Ascending aorta (tissue), 2 donors: ENCODE results near the gene FNDC11. TPM values are rescaled to one million over a fixed set of nuclear protein-coding genes. Genes with fewer than 3 reads are reported as not detected.

Source experiments
- DNase-seq, 2 donors: peaks; one replicate each; pipeline ENCODE4 v3.0.0-alpha.2; 2019; ENCODE audit warnings: low spot score in 2 of 2
- H3K27ac ChIP-seq, 2 donors: fragments of 200-600 bp; sonication (generic); one replicate each; pipeline ENCODE4 v1.5.1; 2016 to 2017; ENCODE audit warnings: mild to moderate bottlenecking in 1 of 2
- H3K27me3 ChIP-seq: fragments of 200-600 bp; sonication (generic); one replicate; pipeline ENCODE4 v1.5.1; 2017
- H3K36me3 ChIP-seq, 2 donors: fragments of 200-600 bp; sonication (generic); one replicate each; pipeline ENCODE4 v1.5.1; 2016
- H3K4me1 ChIP-seq, 2 donors: fragments of 200-600 bp; sonication (generic); one replicate each; pipeline ENCODE4 v1.5.1; 2016 to 2017; ENCODE audit warnings: mild to moderate bottlenecking in 1 of 2
- H3K4me3 ChIP-seq, 2 donors: fragments of 200-600 bp; sonication (generic); one replicate each; pipeline ENCODE4 v1.5.1; 2016 to 2017; ENCODE audit warnings: mild to moderate bottlenecking in 1 of 2
- H3K9me3 ChIP-seq, 2 donors: fragments of 200-600 bp; sonication (generic); one replicate each; pipeline ENCODE4 v1.5.1; 2016
- intact Hi-C: fragments of 100-400 bp; cut with DNase I; formaldehyde crosslinking; loops from one replicate; pipeline ENCODE4 v1.15.1; 2023
- total RNA-seq: library from RNA; depleted of rRNA; stranded (reverse); fragments of >200 nt; gene quantifications from one replicate; pipeline ENCODE4 v1.1.0, GENCODE V29; 2016
- TF ChIP-seq, protein P1 (sequence below), 3 experiments: fragments of 200-600 bp in 2 of 3; fragments of 450-650 bp in 1 of 3; sonication (generic) in 2 of 3; IDR thresholded peaks; one replicate each; pipeline ENCODE4 v1.5.1; 2016 to 2019; ENCODE audit warnings: antibody characterized with exemption in 3 of 3, mild to moderate bottlenecking in 1 of 3, moderate library complexity in 1 of 3

Gene FNDC11
- total RNA-seq, 1 donor from 2014 or later: not detected

GRCh38 chr20:63544958-63545516 lies 8.9 kb upstream of the FNDC11 start:
- DNase-seq: no peak
- Histone ChIP-seq H3K27me3 (no peaks in the 10 kb centered on the region), H3K27ac (no peak overlapping the region), H3K4me3 (no peak overlapping the region), H3K36me3 (no peaks in the 10 kb centered on the region), H3K4me1 (no peaks in the 10 kb centered on the region), H3K9me3 (no peaks in the 10 kb centered on the region)
- TF ChIP-seq, protein P1, sequence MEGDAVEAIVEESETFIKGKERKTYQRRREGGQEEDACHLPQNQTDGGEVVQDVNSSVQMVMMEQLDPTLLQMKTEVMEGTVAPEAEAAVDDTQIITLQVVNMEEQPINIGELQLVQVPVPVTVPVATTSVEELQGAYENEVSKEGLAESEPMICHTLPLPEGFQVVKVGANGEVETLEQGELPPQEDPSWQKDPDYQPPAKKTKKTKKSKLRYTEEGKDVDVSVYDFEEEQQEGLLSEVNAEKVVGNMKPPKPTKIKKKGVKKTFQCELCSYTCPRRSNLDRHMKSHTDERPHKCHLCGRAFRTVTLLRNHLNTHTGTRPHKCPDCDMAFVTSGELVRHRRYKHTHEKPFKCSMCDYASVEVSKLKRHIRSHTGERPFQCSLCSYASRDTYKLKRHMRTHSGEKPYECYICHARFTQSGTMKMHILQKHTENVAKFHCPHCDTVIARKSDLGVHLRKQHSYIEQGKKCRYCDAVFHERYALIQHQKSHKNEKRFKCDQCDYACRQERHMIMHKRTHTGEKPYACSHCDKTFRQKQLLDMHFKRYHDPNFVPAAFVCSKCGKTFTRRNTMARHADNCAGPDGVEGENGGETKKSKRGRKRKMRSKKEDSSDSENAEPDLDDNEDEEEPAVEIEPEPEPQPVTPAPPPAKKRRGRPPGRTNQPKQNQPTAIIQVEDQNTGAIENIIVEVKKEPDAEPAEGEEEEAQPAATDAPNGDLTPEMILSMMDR (IDR thresholded peaks at IDR 0.05): no peak
- intact Hi-C loops: no loop called here

GRCh38 chr20:63545814-63546213 lies 8.1 kb upstream of the FNDC11 start:
- intact Hi-C loops: no loop called here

GRCh38 chr20:63546256-63546955 lies 7.6 kb upstream of the FNDC11 start:
- intact Hi-C loops: no loop called here
- no peak overlapping the region for H3K27ac ChIP-seq
- no peaks in the 10 kb centered on the region for H3K36me3 ChIP-seq
- H3K27me3 ChIP-seq: no peaks in the 10 kb centered on the region
- DNase-seq: no peak
- TF ChIP-seq, protein P1 (IDR thresholded peaks at IDR 0.05): no peak
- no peaks in the 10 kb centered on the region for H3K9me3 ChIP-seq
- no peak overlapping the region for H3K4me3 ChIP-seq
- H3K4me1 ChIP-seq: no peaks in the 10 kb centered on the region

More at GRCh38 chr20:63545814-63546213, 8.1 kb upstream of the FNDC11 start:
- Histone ChIP-seq H3K4me1 (no peaks in the 10 kb centered on the region), H3K36me3 (no peaks in the 10 kb centered on the region), H3K27me3 (no peaks in the 10 kb centered on the region), H3K4me3 (no peak overlapping the region), H3K9me3 (no peaks in the 10 kb centered on the region), H3K27ac (no peak overlapping the region)
- DNase-seq: no peak
- TF ChIP-seq, protein P1 (IDR thresholded peaks at IDR 0.05): no peak

- TF ChIP-seq, protein P1 (IDR thresholded peaks at IDR 0.05): no peak
- DNase-seq: no peak
- intact Hi-C loops: no loop called here
These were observed 6.8 kb upstream of the FNDC11 start for GRCh38 chr20:63546956-63547724.

DNA sequence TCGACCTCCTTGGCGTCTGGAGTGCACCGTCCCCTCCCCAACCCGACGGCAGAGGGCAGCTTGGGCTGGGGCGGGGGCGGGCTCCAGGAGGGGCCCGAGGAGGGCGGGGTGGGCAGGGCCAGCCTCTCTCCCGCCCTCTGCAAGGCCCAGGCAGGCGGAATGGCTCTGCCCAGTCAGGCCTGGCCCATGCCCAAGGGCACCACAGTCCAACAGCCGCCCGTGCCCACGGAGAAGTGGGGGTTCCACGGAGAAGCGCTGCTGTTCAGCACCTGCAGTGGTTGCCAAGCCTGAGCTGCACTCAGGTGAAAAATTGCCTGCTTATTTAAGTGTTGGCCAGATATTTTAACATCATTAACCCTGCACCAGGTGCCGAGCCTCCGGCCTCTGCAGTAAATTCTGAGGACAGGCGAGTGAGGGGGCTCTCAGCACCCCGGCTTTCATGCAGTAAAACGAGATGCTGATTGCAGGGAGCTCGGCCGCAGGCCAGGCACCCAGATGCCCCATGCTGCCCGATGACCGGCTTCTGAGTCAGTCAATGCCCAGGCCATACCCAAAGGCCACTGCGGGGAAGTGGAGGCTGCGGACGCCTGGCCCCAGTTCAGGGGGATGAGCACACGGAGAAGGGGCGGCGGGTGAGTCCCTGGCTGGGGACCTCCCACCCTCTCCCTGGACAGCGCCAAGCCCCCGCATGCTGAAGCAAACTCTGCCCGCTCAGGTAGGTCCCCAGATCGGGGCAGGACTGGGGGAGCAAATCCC lies 6.1 kb upstream of the FNDC11 start, which contains the start of gene SRMS:
TSS of gene SRMS (minus strand) at position 25 of the 756 bp plus-strand sequence. CDS start 286 bp downstream, outside the sequence.
- intact Hi-C loops: no loop called here
- H3K27me3 ChIP-seq: no peaks in the 10 kb centered on the region

More at GRCh38 chr20:63546956-63547724, 6.8 kb upstream of the FNDC11 start:
- no peaks in the 10 kb centered on the region for H3K27me3 ChIP-seq
- no peaks in the 10 kb centered on the region for H3K4me1 ChIP-seq
- no peaks in the 10 kb centered on the region for H3K9me3 ChIP-seq
- H3K27ac ChIP-seq: no peak overlapping the region
- H3K4me3 ChIP-seq: no peak overlapping the region
- no peaks in the 10 kb centered on the region for H3K36me3 ChIP-seq

More for the DNA sequence above, 6.1 kb upstream of the FNDC11 start, which contains the start of gene SRMS:
- no peaks in the 10 kb centered on the region for H3K4me1 ChIP-seq
- TF ChIP-seq, protein P1 (IDR thresholded peaks at IDR 0.05): no peak
- no peaks in the 10 kb centered on the region for H3K9me3 ChIP-seq
- no peak within 1 kb of the TSS for H3K4me3 ChIP-seq
- no peak for DNase-seq
- no peaks in the 10 kb centered on the region for H3K36me3 ChIP-seq
- no peak within 1 kb of the TSS for H3K27ac ChIP-seq
